Smooth muscle cell (in vitro differentiated cells): Measurements from ENCODE around the gene CXCL6. TPM values are rescaled to one million over a fixed set of nuclear protein-coding genes. Genes with fewer than 3 reads are reported as not detected.
A peak's percentile ranks its signal among the peaks of the same experiment; 100 is the strongest.

ENCODE experiments used
- DNase-seq: peaks from one replicate; lab custom pipeline; 2025; ENCODE audit not compliant: unreplicated experiment; lab: John Stamatoyannopoulos, UW
- H2AFZ ChIP-seq: fragments of 200-600 bp; sonication (generic); 2 replicates; pipeline ENCODE4 v1.6.0; 2016; ENCODE audit warnings: antibody characterized with exemption, low read depth, mild to moderate bottlenecking
- H3F3A ChIP-seq: fragments of 200-600 bp; sonication (generic); 2 replicates; pipeline ENCODE4 v1.6.0; 2017; ENCODE audit warnings: antibody characterized with exemption, low read depth
- H3K27ac ChIP-seq: fragments of 200-600 bp; sonication (generic); 2 replicates; pipeline ENCODE4 v1.5.1; 2016; ENCODE audit warnings: low read depth, mild to moderate bottlenecking
- H3K27me3 ChIP-seq: fragments of 200-600 bp; sonication (generic); 2 replicates; pipeline ENCODE4 v1.6.1; 2016; ENCODE audit warnings: low read depth, mild to moderate bottlenecking
- H3K36me3 ChIP-seq: fragments of 200-600 bp; sonication (generic); 2 replicates; pipeline ENCODE4 v1.5.1; 2016; ENCODE audit warnings: low read depth
- H3K4me1 ChIP-seq: fragments of 200-600 bp; sonication (generic); 2 replicates; pipeline ENCODE4 v1.5.1; 2016; ENCODE audit warnings: low read depth
- H3K4me2 ChIP-seq: fragments of 200-600 bp; sonication (generic); 2 replicates; pipeline ENCODE4 v1.6.0; 2016; ENCODE audit warnings: mild to moderate bottlenecking
- H3K4me3 ChIP-seq: fragments of 200-600 bp; sonication (generic); 2 replicates; pipeline ENCODE4 v1.5.1; 2016; ENCODE audit warnings: mild to moderate bottlenecking
- H3K79me2 ChIP-seq: fragments of 200-600 bp; sonication (generic); 2 replicates; pipeline ENCODE4 v1.6.0; 2016; ENCODE audit warnings: low read depth, mild to moderate bottlenecking
- H3K9ac ChIP-seq: fragments of 200-600 bp; sonication (generic); 2 replicates; pipeline ENCODE4 v1.6.0; 2016; ENCODE audit warnings: low read depth
- H3K9me3 ChIP-seq: fragments of 200-600 bp; sonication (generic); replicated peaks from 2 replicates; pipeline ENCODE4 v1.5.1; 2016; ENCODE audit warnings: low read depth
- H4K20me1 ChIP-seq: fragments of 200-600 bp; sonication (generic); 2 replicates; pipeline ENCODE4 v1.6.0; 2016; ENCODE audit warnings: low read depth
- WGBS: methylation state at CpG from one replicate; pipeline ENCODE4 v1.1.7; 2016; ENCODE audit warnings: low lambda C conversion rate; 5-methylcytosine and 5-hydroxymethylcytosine counted together
- polyA plus RNA-seq: library from polyadenylated mRNA; unstranded; fragments of >200 nt; fragmentation: Nextera tagmentation; extraction: Ambion mirVana; gene quantifications from 2 replicates; pipeline ENCODE4 v1.2.1, GENCODE V29; 2016
- total RNA-seq: library from RNA; depleted of rRNA; stranded (reverse); fragments of >200 nt; gene quantifications from 2 replicates; pipeline ENCODE4 v1.2.3, GENCODE V29; 2014
- TF ChIP-seq, protein P1 (sequence below): fragments of 200-600 bp; sonication (generic); IDR thresholded peaks from 2 replicates; pipeline ENCODE4 v1.5.1; 2017; ENCODE audit warnings: borderline replicate concordance, mild to moderate bottlenecking, antibody characterized with exemption; ENCODE audit not compliant: insufficient read depth, poor library complexity, severe bottlenecking

The CXCL6 gene
- total and polyA plus RNA-seq, 2 experiments from 2014 or later: 30.6 to 31.7 TPM

DNA sequence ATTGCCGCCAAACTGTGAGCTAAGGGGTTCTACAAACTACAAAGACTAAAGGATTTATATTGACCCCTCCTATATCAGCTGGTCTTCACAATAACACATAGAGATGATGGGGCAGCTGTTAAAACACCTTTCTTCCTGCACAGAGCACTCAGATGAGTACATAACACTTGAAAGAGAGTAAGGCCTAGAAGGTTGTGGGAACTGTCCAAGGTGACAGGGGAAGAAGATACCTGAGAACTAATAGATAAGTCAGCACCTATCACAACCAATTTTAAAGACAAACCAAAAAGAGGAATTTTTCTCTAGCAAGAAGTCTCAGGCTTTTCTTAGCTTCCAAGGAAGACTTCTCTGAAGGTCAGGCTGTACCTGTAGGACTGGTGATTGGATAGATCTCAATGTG lies 19.1 kb upstream of the CXCL6 start:
- Histone ChIP-seq H3F3A (no peaks in the 10 kb centered on the region), H3K4me3 (no peak overlapping the region), H3K4me1 (no peaks in the 10 kb centered on the region), H4K20me1 (no peaks in the 10 kb centered on the region), H3K27me3 (no peaks in the 10 kb centered on the region), H2AFZ (no peak overlapping the region), H3K27ac (peak overlapping the region; percentile 7), H3K9me3 (no peaks in the 10 kb centered on the region), H3K9ac (no peak overlapping the region), H3K4me2 (no peak overlapping the region), H3K36me3 (no peaks in the 10 kb centered on the region), H3K79me2 (no peaks in the 10 kb centered on the region)
- TF ChIP-seq, protein P1, sequence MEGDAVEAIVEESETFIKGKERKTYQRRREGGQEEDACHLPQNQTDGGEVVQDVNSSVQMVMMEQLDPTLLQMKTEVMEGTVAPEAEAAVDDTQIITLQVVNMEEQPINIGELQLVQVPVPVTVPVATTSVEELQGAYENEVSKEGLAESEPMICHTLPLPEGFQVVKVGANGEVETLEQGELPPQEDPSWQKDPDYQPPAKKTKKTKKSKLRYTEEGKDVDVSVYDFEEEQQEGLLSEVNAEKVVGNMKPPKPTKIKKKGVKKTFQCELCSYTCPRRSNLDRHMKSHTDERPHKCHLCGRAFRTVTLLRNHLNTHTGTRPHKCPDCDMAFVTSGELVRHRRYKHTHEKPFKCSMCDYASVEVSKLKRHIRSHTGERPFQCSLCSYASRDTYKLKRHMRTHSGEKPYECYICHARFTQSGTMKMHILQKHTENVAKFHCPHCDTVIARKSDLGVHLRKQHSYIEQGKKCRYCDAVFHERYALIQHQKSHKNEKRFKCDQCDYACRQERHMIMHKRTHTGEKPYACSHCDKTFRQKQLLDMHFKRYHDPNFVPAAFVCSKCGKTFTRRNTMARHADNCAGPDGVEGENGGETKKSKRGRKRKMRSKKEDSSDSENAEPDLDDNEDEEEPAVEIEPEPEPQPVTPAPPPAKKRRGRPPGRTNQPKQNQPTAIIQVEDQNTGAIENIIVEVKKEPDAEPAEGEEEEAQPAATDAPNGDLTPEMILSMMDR: no peak
- DNase-seq: no peak
- WGBS: 100% methylated on average over 1 of the region's 1 CpG

DNA sequence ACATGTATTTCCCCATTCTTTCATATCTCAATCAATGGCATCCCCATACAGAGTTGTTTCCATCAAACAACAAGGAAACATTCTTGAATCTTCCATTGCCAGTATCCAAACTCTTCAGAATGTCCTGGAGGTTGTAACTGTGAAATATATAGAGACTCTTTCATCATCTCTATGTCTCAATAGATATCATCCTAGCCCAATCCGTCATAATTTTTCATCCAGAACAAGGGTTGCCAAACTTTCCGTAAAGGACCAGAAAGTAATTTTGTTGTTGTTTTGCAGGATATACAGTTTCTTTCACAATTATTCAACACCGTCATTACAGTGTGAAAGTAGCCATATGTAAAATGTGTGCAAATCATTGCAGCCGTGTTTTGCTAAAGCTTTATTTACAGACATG lies 15.2 kb upstream of the CXCL6 start:
- H3K9me3 ChIP-seq: no peaks in the 10 kb centered on the region
- no peaks in the 10 kb centered on the region for H3K27me3 ChIP-seq
- no peak overlapping the region for H3K4me2 ChIP-seq
- DNase-seq: no peak
- H3K4me3 ChIP-seq: no peak overlapping the region
- 80% methylated on average over 4 of the region's 4 CpGs for WGBS
- no peaks in the 10 kb centered on the region for H4K20me1 ChIP-seq
- H3F3A ChIP-seq: no peaks in the 10 kb centered on the region
- no peak overlapping the region for H3K27ac ChIP-seq
- H2AFZ ChIP-seq: no peak overlapping the region
- no peaks in the 10 kb centered on the region for H3K79me2 ChIP-seq
- H3K9ac ChIP-seq: no peak overlapping the region
- TF ChIP-seq, protein P1: no peak
- no peaks in the 10 kb centered on the region for H3K36me3 ChIP-seq
- no peaks in the 10 kb centered on the region for H3K4me1 ChIP-seq

DNA sequence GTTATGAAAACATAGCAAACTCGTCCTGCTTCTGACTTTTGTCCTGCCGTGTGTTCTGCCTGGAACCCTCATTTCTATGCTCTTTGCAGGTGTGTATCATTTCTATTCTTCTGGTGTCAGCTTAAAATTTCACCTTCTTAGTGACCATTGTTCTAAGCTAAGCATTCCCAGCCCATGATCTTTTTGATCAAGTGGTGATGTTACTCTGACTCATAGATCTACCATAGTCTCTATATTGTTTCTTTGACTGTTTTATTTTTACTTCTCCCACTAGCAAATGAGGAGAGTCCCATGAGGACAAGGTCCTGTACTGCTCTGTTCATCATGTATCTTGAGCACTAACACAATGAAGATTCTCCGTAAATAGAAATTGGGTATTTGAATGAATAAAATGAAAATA lies 14.1 kb upstream of the CXCL6 start:
- 91% methylated on average over 3 of the region's 3 CpGs for WGBS
- H3K27me3 ChIP-seq: no peaks in the 10 kb centered on the region
- no peak overlapping the region for H3K4me3 ChIP-seq
- no peak for DNase-seq
- no peak overlapping the region for H3K27ac ChIP-seq
- TF ChIP-seq, protein P1: no peak
- no peak overlapping the region for H3K4me2 ChIP-seq
- no peaks in the 10 kb centered on the region for H3K36me3 ChIP-seq
- H3F3A ChIP-seq: no peaks in the 10 kb centered on the region
- H3K9ac ChIP-seq: no peak overlapping the region
- no peak overlapping the region for H2AFZ ChIP-seq
- no peaks in the 10 kb centered on the region for H3K4me1 ChIP-seq
- no peaks in the 10 kb centered on the region for H3K79me2 ChIP-seq
- H3K9me3 ChIP-seq: peaks cover under 1% of the 10 kb centered on the region
- H4K20me1 ChIP-seq: no peaks in the 10 kb centered on the region

DNA sequence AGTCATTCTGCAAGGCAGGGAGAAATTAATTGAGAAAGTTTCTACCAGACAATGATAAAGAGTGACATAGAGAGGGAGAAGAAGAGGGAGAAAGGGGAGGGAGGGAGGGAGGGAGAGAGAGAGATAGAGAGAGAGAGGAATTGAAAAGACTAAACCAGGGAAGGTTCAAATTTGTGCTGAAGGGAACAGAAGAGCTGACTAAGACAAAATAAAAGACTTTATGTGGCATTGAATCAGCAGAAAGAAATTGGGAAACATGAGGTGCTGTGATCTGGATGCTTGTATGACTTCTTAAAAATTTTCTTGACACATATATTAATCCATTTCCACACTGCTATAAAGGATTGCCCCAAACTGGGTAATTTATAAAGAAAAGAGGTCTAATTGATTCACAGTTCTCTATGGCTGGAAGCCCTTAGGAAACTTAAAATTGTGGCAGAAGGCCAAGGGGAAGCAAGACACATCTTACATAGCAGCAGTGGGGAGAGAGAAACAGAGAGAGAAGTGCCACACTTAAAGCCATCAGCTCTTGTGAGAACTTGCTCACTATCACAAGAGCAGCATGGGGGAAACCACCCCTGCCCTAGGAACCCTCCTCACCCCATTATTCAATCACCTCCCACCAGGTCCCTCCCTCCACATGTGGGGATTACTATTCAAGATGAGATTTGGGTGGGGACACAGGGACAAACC lies 13.5 kb upstream of the CXCL6 start:
- Histone ChIP-seq H3F3A (no peaks in the 10 kb centered on the region), H4K20me1 (no peaks in the 10 kb centered on the region), H3K27me3 (no peaks in the 10 kb centered on the region), H3K9me3 (peaks cover 7% of the 10 kb centered on the region), H3K4me1 (no peaks in the 10 kb centered on the region), H3K27ac (no peak overlapping the region), H3K4me3 (no peak overlapping the region), H2AFZ (no peak overlapping the region), H3K36me3 (peaks cover 3% of the 10 kb centered on the region), H3K4me2 (no peak overlapping the region), H3K79me2 (no peaks in the 10 kb centered on the region), H3K9ac (no peak overlapping the region)
- DNase-seq: no peak
- TF ChIP-seq, protein P1: no peak
